HG02763 (cell line): Measurements from ENCODE around the gene SIRT2.
"Not testable (repeated sequence)": the region's sequence is repeated elsewhere in the genome, so short reads cannot be mapped to it uniquely, and the experiment has no call there.

Experiments used
- ATAC-seq: cut with Tn5 transposase; IDR thresholded peaks from one replicate; pipeline ENCODE4 v1.9.1; 2021; ENCODE audit warnings: mild to moderate bottlenecking, moderate library complexity; ENCODE audit not compliant: unreplicated experiment

SIRT2 gene

DNA sequence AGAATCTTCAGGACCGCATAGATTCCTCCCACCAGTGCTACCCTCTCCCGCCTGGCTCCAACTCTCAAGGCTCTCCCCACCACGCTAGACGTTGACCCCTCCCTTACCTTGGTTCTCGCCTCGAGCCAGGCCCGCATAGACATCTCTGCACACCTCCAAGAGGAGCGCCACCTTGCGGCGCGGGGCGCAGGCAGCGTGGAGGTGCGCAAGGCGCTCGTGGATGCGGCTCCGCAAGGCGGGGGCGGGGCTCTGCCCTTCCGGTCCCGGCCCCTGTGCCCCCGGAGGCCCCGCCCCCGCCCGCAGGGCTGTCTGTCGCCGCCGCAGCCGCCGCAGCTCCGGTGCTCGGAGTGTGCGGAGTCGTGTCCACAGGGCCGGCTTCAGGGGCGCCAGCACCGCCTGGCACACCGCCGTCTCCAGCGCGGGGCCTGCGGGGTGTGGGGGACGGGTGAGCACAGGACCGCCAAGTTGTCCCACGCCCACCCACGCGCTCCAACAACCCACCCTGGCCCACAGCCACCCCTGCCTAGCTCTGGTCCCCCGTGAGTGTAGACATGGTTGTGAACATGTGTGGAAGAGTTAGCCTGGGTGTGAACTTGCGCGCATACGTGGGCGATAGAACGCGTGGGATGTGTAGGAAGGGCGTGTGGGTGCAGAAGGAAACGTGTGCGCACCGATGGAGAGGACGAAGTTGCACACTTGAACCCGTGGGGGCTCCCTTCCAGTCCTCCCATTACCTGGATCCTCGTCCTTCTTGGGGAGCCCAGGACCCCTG, 29.4 kb downstream of the SIRT2 start:
- ATAC-seq, result peak; percentile 70

DNA sequence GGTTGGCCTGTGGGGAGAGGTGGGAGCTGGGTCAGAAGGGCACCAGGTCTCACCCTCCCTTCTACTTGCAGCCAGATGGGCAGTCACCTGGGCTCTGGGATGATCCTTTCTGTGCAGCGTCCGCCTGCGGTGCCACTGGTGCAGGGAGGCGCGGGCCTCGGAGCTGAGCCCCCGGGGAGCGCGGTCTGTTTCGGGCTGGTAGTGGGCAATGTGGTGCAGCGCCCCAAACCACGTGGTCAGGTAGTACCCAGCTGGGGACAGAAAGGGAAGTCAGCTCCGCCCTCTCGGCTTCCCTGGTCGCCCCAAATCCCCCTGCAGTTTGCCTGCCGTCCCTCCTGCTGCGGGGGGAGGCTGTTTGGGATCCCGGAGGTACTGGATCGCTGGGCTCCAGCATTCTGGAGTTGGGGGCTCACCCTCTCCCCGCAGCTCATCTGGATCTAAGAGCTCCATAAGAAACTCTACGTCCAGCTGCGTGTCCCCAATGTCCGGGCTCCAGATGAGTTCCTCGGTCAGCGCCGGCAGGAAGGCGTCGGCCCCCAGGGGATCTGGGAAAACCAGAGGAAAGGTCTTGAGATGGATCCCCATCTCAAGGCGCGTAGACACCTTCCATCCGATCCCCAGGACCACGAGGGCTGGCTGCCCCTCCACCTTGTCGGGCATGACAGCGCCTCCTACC, 30.1 kb downstream of the SIRT2 start:
- ATAC-seq, result no peak

DNA sequence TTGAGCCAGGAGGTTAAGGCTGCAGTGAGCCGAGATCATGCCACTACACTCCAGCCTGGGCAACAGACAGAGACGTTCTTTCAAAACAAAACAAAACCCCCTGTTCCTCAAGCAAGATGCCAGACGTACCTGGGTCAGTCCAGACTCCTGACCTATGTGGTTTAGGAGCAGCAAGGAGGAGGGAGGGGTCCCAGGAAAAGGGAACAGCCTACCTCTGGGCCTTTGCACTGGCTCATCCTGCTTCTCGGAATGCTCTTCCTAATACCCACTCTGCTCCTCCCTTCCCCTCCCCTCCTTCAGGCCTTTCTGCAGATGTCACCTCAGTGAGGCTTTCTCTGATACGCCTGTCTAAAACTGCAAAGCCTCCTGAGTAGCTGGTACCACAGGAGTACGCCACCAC, 30.9 kb downstream of the SIRT2 start:
- ATAC-seq, result no peak

DNA sequence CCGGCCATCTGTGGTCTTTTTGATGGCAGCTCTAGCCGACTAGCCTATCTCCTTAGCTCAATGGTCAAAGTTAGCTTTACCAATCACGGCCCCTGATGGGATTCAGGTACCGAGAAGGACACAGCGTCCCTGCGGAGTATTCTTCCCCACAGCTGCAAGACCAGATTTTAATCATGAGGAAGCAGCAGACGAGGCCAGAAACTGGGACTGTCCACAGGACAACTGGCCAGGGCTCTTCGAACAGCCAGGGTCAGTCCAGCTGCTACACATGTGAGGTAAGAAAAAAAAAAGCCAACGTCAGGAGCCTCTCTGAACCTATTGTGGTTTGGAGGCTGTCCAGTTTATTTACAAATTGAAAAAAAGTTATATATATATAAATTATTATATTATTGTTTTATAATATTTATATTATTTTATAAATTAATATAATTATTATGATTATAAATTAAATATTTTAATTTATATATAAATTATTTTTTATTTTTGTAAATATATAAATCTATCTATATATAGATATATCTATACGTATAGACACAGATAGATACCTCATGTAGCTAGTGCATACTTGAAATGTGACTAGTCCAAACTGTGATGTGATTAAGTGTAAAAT, 32.1 kb downstream of the SIRT2 start:
- ATAC-seq, result no peak

DNA sequence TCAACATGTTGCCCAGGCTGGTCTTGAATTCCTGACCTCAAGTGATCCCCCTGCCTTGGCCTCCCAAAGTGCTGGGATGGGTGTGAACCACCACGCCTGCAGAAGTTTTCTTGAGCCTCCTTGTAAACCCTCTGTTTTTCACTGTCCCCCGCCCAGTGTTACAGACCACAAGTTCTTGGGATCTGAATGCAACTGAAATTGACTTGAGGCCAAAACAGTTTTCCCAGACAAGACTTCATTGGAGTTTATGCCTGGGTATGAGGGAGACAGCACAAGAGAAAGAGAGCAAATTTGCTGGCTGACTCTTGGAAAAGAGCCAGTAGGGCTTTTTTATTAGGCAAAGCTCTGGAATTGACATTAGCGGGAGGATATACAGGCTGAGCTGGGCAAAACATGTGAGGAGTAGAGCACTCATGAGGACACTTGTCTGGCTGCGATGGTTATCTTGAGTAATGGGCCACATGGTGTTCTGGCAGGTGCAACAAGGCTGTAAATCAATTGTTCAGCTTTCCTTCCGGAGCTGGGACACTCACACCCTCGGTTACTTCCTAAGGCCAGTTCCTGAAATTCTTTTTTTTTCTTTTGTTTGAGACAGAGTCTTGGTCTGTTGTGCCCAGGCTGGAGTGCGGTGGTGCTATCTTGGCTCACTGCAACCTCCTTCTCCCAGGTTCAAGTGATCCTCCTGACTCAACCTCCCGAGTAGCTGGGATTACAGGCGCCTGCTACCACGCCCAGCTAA, 36.9 kb downstream of the SIRT2 start:
- ATAC-seq, result no peak

DNA sequence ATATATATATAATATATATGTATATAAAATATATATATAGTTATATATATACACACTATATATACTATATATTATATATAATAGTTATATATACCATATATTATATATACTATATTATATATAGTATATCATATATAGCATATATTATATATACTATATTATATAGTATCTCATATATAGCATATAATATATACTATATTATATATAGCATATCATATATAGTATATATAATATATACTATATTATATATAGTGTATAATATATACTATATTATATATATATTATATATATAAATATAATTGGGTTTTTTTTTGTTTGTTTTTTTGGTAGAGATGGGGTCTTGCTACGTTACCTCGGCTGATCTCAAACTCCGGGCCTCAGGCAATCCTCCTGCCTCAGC, 38.0 kb downstream of the SIRT2 start:
- ATAC-seq, result no peak

DNA sequence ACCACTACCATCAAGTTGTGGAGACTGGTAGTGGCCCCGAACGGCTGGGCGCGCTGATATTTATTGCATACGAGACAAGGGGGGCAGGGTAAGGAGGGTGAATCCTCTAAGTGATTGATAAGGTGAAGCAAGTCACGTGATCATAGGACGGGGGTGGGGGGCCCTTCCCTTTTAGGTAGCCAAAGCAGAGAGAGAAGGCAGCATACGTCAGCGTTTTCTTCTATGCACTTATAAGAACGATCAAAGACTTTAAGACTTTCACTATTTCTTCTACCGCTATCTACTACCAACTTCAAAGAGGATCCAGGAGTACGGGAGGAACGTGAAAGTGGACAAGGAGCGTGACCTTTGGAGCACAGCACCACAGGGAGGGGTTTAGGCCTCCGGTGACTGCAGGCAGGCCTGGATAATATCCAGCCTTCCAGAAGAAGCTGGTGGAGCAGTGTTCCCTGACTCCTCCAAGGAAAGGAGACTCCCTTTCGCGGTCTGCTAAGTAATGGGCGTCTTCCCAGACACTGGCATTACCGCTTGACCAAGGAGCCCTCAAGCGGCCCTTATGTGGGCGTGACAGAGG, 39.7 kb downstream of the SIRT2 start:
- not testable (repeated sequence) for ATAC-seq

DNA sequence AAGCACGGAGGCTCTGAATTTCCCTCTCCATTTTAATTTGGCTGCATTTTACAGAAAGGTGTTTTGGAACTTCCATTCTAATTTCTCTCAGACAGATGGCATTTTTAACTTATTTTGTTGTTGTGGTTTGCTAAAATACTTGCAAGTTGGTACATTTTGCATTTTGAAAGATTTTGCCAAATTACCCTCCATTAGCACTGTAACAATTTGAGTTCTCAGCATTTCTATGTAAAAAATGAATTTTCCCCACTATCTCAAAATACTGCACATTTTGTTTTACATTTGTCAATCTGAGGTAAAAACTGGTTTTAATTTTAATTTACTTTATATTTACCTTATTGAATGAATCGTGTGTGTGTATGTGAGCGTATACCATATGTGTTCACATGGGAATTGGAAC, 42.6 kb downstream of the SIRT2 start:
- ATAC-seq, result no peak

DNA sequence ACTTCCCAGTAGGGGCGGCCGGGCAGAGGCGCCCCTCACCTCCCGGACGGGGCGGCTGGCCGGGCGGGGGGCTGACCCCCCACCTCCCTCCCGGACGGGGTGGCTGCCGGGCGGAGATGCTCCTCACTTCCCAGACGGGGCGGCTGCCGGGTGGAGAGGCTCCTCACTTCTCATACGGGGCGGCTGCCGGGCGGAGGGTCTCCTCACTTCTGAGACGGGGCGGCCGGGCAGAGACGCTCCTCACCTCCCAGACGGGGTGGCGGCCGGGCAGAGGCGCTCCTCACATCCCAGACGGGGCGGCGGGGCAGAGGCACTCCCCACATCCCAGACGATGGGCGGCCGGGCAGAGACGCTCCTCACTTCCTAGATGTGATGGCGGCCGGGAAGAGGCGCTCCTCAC, 43.7 kb downstream of the SIRT2 start:
- not testable (repeated sequence) for ATAC-seq

DNA sequence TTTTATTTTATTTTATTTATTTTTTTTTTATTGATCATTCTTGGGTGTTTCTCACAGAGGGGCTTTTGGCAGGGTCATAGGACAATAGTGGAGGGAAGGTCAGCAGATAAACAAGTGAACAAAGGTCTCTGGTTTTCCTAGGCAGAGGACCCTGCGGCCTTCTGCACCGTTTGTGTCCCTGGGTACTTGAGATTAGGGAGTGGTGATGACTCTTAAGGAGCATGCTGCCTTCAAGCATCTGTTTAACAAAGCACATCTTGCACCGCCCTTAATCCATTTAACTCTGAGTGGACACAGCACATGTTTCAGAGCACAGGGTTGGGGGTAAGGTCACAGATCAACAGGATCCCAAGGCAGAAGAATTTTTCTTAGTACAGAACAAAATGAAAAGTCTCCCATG, 44.5 kb downstream of the SIRT2 start:
- ATAC-seq, result not testable (repeated sequence)

DNA sequence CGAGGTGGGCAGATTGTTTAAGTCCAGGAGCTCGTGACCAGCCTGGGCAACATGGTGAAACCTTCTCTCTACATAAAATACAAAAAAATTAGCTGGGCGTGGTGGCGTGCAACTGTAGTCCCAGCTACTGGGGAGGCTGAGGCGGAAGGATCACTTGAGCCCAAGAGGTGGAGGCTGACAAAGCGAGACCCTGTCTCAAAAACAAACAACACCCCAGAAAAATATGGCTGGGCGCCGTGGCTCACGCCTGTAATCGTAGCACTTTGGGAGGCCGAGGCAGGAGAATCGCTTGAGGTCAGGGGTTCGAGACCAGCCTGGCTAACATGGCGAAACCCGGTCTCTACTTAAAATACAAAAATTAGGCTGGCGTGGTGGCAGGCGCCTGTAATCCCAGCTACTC, 46.2 kb downstream of the SIRT2 start:
- no peak for ATAC-seq

DNA sequence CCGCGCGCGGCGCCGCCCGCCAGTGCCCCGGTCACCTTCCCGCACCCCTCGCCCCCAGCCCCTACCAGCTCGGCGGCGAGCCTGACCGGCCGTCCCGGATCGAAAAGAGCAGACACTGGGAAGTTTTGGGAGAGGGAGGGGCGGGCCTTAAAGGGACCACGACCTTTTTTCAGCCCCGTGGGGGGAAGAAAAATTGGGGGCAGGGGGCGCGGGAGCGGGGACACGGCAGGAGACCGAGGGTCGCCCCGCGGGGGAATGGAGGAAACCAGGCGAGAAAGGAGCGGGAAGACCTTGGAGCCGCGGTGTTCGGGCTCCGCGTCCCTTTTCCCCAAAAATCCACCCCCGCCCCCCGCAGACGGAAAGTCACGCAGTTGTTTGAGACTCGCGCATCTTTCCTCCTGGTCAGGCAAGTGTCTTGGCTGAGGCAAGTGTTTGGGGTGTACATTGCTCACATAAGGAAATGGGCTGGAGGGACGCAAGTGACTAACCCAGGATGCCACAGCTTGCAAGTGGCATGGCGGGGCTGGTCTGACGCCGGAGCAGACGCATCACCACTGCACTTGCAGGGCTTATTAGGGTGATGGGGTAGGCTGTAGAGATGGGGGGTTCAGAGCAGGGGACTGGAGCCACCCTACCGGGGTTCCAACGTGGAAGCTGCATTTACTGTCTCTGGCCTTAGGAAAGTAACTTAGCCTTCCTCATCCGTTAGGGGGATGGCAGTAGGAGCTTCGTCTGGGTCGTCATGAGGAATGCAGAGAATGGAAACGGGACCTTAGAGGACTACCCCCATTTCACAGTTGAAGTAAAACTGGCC, 47.0 kb downstream of the SIRT2 start:
- no peak for ATAC-seq

DNA sequence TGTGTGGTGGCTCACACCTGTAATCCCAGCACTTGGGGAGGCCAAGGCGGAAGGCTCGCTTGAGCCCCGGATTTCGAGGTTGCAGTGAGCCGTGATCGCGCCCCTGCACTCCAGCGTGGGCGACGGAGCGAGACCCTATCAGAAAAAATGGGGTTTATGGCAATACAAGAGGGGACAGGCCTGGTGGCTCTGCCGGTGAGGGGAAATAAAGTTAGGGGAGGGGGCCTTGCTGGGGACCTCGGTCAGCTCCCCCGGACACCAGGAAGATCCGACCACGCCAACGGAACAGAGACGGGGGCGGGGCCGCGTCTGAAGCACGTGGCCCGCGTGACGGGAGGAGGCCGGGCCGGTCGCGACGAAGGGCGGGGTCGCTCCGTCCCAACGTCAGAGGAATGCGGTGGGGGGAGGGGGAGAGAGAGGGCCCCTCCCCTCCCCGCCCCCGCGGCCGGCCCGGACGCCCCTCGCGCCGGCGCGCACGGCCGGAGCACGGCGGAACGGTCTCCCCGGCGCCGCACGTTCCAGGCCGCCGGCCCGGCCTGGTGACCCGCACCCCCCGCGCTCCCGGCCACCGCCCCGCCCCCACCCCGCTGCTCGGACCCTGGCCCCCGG, 47.7 kb downstream of the SIRT2 start:
- peak; percentile 23 for ATAC-seq

DNA sequence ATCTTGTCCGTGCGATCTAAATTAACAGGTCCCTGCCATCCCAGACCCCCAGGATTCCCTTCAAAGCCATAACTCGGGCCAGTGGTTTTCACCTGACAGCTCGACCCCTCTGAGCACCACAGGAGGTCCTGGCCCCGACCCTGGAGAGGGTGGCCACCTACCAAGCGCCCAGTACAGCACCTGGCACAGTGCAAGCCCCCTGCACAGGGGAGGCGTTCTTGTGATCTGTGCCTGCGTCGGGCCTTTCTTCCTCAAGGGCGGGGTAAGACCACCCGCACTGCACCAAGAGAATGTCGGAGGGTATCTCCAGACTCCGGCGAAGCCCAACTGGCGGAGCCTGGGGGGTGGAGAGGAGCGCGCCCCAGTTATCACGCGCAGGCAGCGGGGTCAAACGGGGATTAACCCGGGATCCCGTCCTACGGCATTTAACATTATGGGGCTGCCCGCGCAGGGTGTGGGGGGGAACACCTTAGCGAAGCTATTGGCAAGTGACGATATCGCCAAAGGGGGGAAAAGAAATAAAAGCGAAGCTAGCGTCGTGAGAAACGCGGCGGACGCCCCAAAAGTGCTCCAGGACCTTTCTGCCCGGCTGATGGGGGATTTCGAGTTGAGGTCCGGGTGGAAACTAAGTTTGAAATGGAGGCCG, 48.3 kb downstream of the SIRT2 start:
- ATAC-seq, result no peak

DNA sequence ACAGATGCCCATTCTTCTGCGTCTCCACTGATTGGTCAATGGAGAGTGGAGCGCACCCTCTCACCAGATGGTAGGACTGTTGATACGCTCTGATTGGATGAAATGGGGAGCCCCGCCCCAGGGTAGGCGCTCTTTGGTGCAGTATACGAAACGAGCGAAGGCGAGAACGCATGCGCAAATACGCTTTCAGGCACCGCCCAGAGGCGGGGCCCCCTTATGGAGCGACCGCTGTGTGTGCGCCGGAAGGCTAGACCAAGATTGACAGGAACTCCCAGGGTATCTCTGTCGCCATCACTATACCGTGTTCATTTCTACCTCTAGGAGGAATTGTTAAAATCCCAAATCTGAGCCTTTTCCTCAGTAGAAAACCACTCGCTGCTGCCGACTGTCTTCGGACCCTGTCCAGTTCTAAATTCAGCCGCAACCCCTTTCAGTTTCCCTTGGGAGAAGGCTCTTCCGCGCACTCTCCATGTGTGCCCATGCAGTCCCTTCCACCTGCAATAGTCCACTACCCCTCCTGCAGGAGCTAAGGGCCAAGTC, 48.9 kb downstream of the SIRT2 start:
- peak; percentile 66 for ATAC-seq

DNA sequence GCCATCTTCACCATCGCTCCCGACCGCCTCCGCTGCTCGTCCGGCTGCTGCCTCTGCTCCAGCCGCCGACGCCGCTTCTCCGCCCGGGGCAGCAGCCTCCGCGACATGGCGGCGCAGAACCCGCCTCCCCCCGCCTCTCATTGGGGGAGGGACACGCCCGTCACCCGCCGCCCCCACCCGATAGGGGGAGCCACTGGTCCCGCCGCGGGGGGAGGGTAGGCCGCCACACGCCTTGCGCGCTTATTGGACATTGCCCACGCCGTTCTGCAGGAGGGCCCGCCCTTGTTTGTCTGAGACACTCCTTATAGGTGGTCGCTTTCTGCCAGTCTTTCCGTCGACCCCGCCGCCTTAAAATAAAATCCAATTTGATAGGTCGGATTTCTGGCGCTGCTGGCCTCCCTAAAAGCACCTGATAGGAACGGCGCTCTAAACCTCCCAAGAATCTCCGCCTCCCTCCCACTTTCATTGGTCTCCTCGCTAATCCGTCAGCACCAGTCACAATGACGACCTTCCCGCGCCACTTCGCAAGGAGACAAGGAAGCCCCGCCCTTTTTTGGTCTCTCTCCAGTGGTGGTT, 49.5 kb downstream of the SIRT2 start, which contains the start of gene HNRNPL:
Gene HNRNPL, minus strand, starts transcription at position 127 of the 576 bp plus-strand sequence. Its CDS starts 20 bp downstream, at position 107.
- peak; percentile 52 for ATAC-seq

DNA sequence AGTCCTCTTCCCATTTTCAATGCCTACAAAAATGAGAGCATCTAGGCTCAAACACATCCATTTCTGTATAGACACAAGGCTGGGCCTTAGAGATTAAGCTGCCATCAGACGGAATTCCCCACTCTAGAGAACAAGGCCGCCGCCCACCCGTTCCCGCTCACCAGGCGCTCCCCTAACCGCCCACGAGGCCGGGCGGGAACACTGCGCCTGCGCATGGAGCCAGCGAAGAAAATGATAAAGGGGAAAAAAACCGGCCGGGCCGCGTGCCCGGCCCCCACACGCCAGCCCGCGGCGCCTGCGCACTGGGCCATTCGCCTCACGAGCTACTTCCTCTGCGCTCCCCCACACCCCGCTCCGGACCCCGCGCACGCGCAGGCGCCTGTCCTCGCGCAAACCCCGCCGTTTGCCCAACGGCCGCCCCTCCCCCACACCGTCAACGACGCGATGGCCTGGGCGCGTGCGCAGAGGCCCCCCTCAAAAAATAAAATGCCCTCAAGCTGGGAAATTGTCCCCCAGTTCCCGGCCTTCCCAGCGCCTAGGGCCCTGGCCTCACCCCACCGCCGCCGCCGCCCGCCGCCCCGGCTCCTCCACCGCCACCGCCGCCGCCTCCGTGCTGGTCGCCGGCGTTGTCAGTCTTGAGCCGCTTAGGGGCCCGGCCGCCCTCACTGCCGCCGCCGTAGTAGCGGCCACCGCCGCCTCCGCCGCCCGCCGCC, 50.1 kb downstream of the SIRT2 start:
- peak; percentile 26 for ATAC-seq
